Measurements from ENCODE around the gene C1orf232. TPM values are rescaled to one million over a fixed set of nuclear protein-coding genes. Genes with fewer than 3 reads are reported as not detected.

Gene C1orf232
- polyA plus RNA-seq, 3 donors: not detected

- TF ChIP-seq CTCF (IDR thresholded peaks at IDR 0.05): no peak
- Histone ChIP-seq H3K4me2 (replicated peaks; ENCODE audit: extremely low read depth, low read length, poor library complexity, severe bottlenecking) (no peak overlapping the region), H3K36me3 (replicated peaks in 1 of 2; ENCODE audit: control insufficient read depth in 1 of 2, insufficient read depth in 2 of 2, low read length in 2 of 2) (no peaks in the 10 kb centered on the region), H4K20me1 (ENCODE audit: insufficient read depth, low read length) (no peaks in the 10 kb centered on the region), H3K79me2 (ENCODE audit: insufficient read depth, low read length) (no peaks in the 10 kb centered on the region), H3K9ac (ENCODE audit: insufficient read depth, low read length, poor library complexity, severe bottlenecking) (no peak overlapping the region), H2AFZ (ENCODE audit: insufficient read depth, low read depth, low read length, poor library complexity, severe bottlenecking) (no peak overlapping the region), H3K27ac (ENCODE audit: low read depth in 1 of 2, low read length in 2 of 2) (no peak overlapping the region), H3K9me3 (replicated peaks in 1 of 2; ENCODE audit: control insufficient read depth in 1 of 2, insufficient read depth in 1 of 2, low read length in 2 of 2) (no peaks in the 10 kb centered on the region), H3K27me3 (ENCODE audit: control insufficient read depth in 2 of 2, insufficient read depth in 2 of 2, low read length in 2 of 2) (no peaks in the 10 kb centered on the region), H3K4me1 (ENCODE audit: control insufficient read depth in 1 of 2, insufficient read depth in 2 of 2, low read length in 2 of 2) (no peaks in the 10 kb centered on the region), H3K4me3 (replicated peaks in 1 of 3; ENCODE audit: low read depth in 2 of 3, low read length in 3 of 3) (no peak overlapping the region)
- Mint-ChIP-seq H3K4me3 (no peak overlapping the region), H3K27me3 (ENCODE audit: low read depth in 3 of 3) (peaks cover 0 to 3% (median 0%) of the 10 kb centered on the region in 3 donors), H3K27ac (no peak overlapping the region), H3K9me3 (no peaks in the 10 kb centered on the region), H3K36me3 (no peaks in the 10 kb centered on the region), H3K4me1 (peaks cover 2% of the 10 kb centered on the region)
- intact Hi-C loops (cut with micrococcal nuclease): no loop called here
- DNase-seq: no peak
- WGBS (ENCODE audit: insufficient coverage): 92% methylated on average over 6 of the region's 7 CpGs
Measured at GRCh38 chr1:26182383-26182696, 13.6 kb upstream of the C1orf232 start.

GRCh38 chr1:26181586-26182382, 13.0 kb upstream of the C1orf232 start:
- no peaks in the 10 kb centered on the region for H3K27me3 ChIP-seq (ENCODE audit: control insufficient read depth in 2 of 2, insufficient read depth in 2 of 2, low read length in 2 of 2)
- no peak overlapping the region for H3K9ac ChIP-seq (ENCODE audit: insufficient read depth, low read length, poor library complexity, severe bottlenecking)
- peaks cover 0 to 3% (median 0%) of the 10 kb centered on the region in 3 donors for H3K27me3 Mint-ChIP-seq (ENCODE audit: low read depth in 3 of 3)
- H3K27ac Mint-ChIP-seq: peak overlapping the region in 2 of 7 donors; percentile 31 to 66
- H3K79me2 ChIP-seq (ENCODE audit: insufficient read depth, low read length): no peaks in the 10 kb centered on the region
- H3K4me2 ChIP-seq (replicated peaks; ENCODE audit: extremely low read depth, low read length, poor library complexity, severe bottlenecking): no peak overlapping the region
- H3K4me1 ChIP-seq (ENCODE audit: control insufficient read depth in 1 of 2, insufficient read depth in 2 of 2, low read length in 2 of 2): no peaks in the 10 kb centered on the region
- no peak overlapping the region for H2AFZ ChIP-seq (ENCODE audit: insufficient read depth, low read depth, low read length, poor library complexity, severe bottlenecking)
- H3K9me3 ChIP-seq (replicated peaks in 1 of 2; ENCODE audit: control insufficient read depth in 1 of 2, insufficient read depth in 1 of 2, low read length in 2 of 2): no peaks in the 10 kb centered on the region
- 72% methylated on average over 7 of the region's 9 CpGs for WGBS (ENCODE audit: insufficient coverage)
- intact Hi-C loops (cut with micrococcal nuclease): no loop called here
- H3K4me3 ChIP-seq (replicated peaks in 1 of 3; ENCODE audit: low read depth in 2 of 3, low read length in 3 of 3): no peak overlapping the region
- peaks cover 3% of the 10 kb centered on the region for H3K4me1 Mint-ChIP-seq
- TF ChIP-seq CTCF (IDR thresholded peaks at IDR 0.05): no peak
- DNase-seq: no peak
- no peak overlapping the region for H3K4me3 Mint-ChIP-seq
- H3K27ac ChIP-seq (ENCODE audit: low read depth in 1 of 2, low read length in 2 of 2): no peak overlapping the region
- H3K36me3 Mint-ChIP-seq: no peaks in the 10 kb centered on the region
- H4K20me1 ChIP-seq (ENCODE audit: insufficient read depth, low read length): no peaks in the 10 kb centered on the region
- H3K9me3 Mint-ChIP-seq: no peaks in the 10 kb centered on the region
- no peaks in the 10 kb centered on the region for H3K36me3 ChIP-seq (replicated peaks in 1 of 2; ENCODE audit: control insufficient read depth in 1 of 2, insufficient read depth in 2 of 2, low read length in 2 of 2)
